HepG2 (cell line): Measurements from ENCODE around the gene XPO5. TPM values are rescaled to one million over a fixed set of nuclear protein-coding genes. Genes with fewer than 3 reads are reported as not detected.

Source experiments
- BCL6 ChIP-seq: IDR thresholded peaks from 2 replicates; pipeline ENCODE4 v1.6.1; 2016; ENCODE audit warnings: missing genetic modification reagents, missing compliant biosample characterization
- BRCA1 ChIP-seq: sonication (generic); formaldehyde crosslinking; IDR thresholded peaks from 2 replicates; pipeline ENCODE4 v1.4.0; 2020; ENCODE audit warnings: missing genetic modification reagents
- EED ChIP-seq: sonication (generic); formaldehyde crosslinking; IDR thresholded peaks from 2 replicates; pipeline ENCODE4 v1.5.0; 2020; ENCODE audit warnings: mild to moderate bottlenecking, missing genetic modification reagents
- FOXK1 ChIP-seq: sonication (generic); formaldehyde crosslinking; IDR thresholded peaks from 2 replicates; pipeline ENCODE4 v1.4.0; 2020; ENCODE audit warnings: low read depth, missing genetic modification reagents, borderline replicate concordance
- FOXO1 ChIP-seq: sonication (generic); formaldehyde crosslinking; IDR thresholded peaks from 2 replicates; pipeline ENCODE4 v1.4.0; 2020; ENCODE audit warnings: missing genetic modification reagents
- GABPA ChIP-seq, 2 experiments: IDR thresholded peaks; 2 replicates each; pipeline ENCODE4 v1.6.1; 2011 to 2016; ENCODE audit warnings: low read depth in 2 of 2, low read length in 1 of 2, missing biosample characterization in 1 of 2, missing genetic modification characterization in 1 of 2
- GATAD2A ChIP-seq: IDR thresholded peaks from 2 replicates; pipeline ENCODE4 v1.6.1; 2016
- NFAT5 ChIP-seq: sonication (generic); formaldehyde crosslinking; IDR thresholded peaks from 2 replicates; pipeline ENCODE4 v1.4.0; 2020; ENCODE audit warnings: missing genetic modification reagents
- ZNF124 ChIP-seq: sonication (generic); formaldehyde crosslinking; IDR thresholded peaks from 2 replicates; pipeline ENCODE4 v1.4.0; 2020; ENCODE audit warnings: missing genetic modification reagents
- polyA plus RNA-seq, 8 experiments: library from polyadenylated mRNA; depleted of rRNA in 3 of 8; stranded (reverse) in 7 of 8; unstranded in 1 of 8; fragments of >200 nt; fragmentation: Illumina TruSeq in 4 of 8; extraction: Trizol in 4 of 8; gene quantifications; 2 replicates each; pipeline versions ENCODE4 v1.2.1 to v1.2.3, GENCODE V29; 2011 to 2016; ENCODE audit warnings: low read depth in 4 of 8, missing spikeins in 1 of 8, mixed read lengths in 1 of 8; ENCODE audit not compliant: insufficient read depth in 1 of 8
- total RNA-seq, 5 experiments: library from RNA; depleted of rRNA; stranded (reverse); fragments of >200 nt; fragmentation: Illumina TruSeq; extraction: Trizol; gene quantifications; 2 replicates each; pipeline ENCODE4 v1.2.3, GENCODE V29; 2016; ENCODE audit warnings: low read depth in 1 of 5

The XPO5 gene
- total and polyA plus RNA-seq, 2 of the 13 experiments (the other 11 are each of a cell fraction or from before 2014, with no cell fraction given), result 52.2 to 68.0 TPM

DNA sequence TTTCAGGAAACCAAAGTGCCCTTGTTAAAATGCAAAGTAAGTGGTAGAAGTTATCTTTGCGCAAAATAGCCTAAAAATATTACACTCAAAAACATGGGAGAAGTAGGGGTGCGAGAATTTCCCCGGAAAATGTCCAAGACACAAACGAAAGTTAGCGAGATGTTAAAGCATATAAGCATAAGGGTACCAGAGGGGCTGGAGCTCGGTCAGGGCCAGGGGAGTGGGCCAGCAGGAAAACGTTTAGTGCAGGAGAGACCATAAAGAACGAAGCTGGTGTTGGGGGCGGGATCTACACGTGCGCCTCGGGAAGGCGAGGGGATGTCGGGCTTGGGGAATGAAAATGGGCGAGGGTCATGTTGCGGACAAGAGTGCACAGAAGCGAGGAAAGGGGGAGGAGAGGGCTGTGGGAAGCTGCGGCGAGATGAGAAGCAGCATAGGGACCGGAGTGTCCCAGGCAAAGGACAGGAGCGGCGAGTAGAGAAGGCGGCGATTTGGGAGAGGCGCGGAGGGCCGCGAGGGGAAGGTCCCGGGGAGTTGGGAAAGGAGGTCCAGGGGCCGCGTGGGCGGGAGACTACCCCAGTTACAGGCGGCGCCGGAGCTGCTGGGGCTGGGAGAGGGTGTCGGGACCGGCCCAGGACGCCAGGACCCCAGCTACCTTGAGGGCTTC is 600 bp downstream of the XPO5 start (continued):
- TF ChIP-seq NFAT5 (CRISPR knock-in tag) (peak; percentile 90; the same call in 1 of the 2 replicates), EED (no peak), FOXK1 (no peak), BCL6 (CRISPR knock-in tag) (no peak), GATAD2A (peak; percentile 23; the same call in 1 of the 2 replicates), GABPA (IDR thresholded peaks at IDR 0.05; ENCODE audit: low read depth, low read length) (no peak), GABPA (CRISPR knock-in tag; IDR thresholded peaks at IDR 0.05; ENCODE audit: low read depth) (peak; percentile 41; the same call in 1 of the 2 replicates), FOXO1 (CRISPR knock-in tag) (no peak), ZNF124 (CRISPR knock-in tag) (no peak), BRCA1 (CRISPR knock-in tag) (no peak)
